HCT116 (cell line): Measurements from ENCODE around the gene KDM3B. TPM values are rescaled to one million over a fixed set of nuclear protein-coding genes. Genes with fewer than 3 reads are reported as not detected.

Experiments
- ATAC-seq: fragments of 200-7000 bp; cut with Tn5 transposase; 2 replicates; pipeline ENCODE4 v1.9.1; 2020; ENCODE audit warnings: mild to moderate bottlenecking, moderate library complexity
- BruUV-seq: library from RNA; stranded (reverse); fragments of 400-500 nt; replicated peaks from 2 replicates; lab custom pipeline; 2021; lab: Mats Ljungman, UMichigan
- CTCF ChIA-PET: fragments of 300-600 bp; sonication (Branson Sonifier 250); formaldehyde crosslinking; loops from one replicate; lab custom pipeline; 2021; ENCODE audit warnings: antibody characterized with exemption; lab: Charles Lee
- POLR2A ChIA-PET: fragments of 300-600, 350-600 bp; sonication (Branson Sonifier 250); formaldehyde crosslinking; loops from one replicate; lab custom pipeline; 2021; ENCODE audit warnings: antibody characterized with exemption; lab: Charles Lee
- RAD21 ChIA-PET, 2 experiments: fragments of 300-600 bp; sonication (Branson Sonifier 250); formaldehyde crosslinking; loops; one replicate each; lab custom pipeline; 2023; ENCODE audit warnings: low total read pairs in 2 of 2; ENCODE audit not compliant: uncharacterized antibody in 2 of 2, unreplicated experiment in 2 of 2, low non-redundant PET in 1 of 2; lab: Charles Lee
- DNase-seq: peaks from one replicate; pipeline ENCODE4 v3.0.0-alpha.2; 2010; ENCODE audit warnings: low read depth, low spot score
- H2AFZ ChIP-seq: fragments of 200-600 bp; shearing (Covaris generic), sonication (generic); 2 replicates; pipeline ENCODE4 v1.6.1; 2017; ENCODE audit warnings: low read depth, mixed run types, mixed read lengths, antibody characterized with exemption, low read length; ENCODE audit not compliant: poor library complexity, severe bottlenecking
- H3K27ac ChIP-seq: 2 replicates; pipeline ENCODE4 v1.5.1; 2012; ENCODE audit warnings: low read depth, low read length
- H3K27me3 ChIP-seq: fragments of 200-600 bp; sonication (generic); 2 replicates; pipeline ENCODE4 v1.6.1; 2016; ENCODE audit warnings: mixed run types, low read length, mixed read lengths; ENCODE audit not compliant: insufficient read depth
- H3K36me3 ChIP-seq, 2 experiments: fragments of 200-500 bp in 1 of 2; fragments of 200-600 bp in 1 of 2; sonication (Bioruptor generic) in 1 of 2; sonication (generic) in 1 of 2; 2 replicates each; pipeline versions ENCODE4 v1.5.1 to v1.6.1; 2014 to 2016; ENCODE audit warnings: low read length in 2 of 2, inconsistent platforms in 1 of 2, mixed read lengths in 1 of 2, mixed run types in 1 of 2; ENCODE audit not compliant: insufficient read depth in 2 of 2, control insufficient read depth in 1 of 2
- H3K4me1 ChIP-seq, 2 experiments: fragments of 200-600 bp in 1 of 2; sonication (generic) in 1 of 2; 2 replicates each; pipeline versions ENCODE4 v1.5.1 to v1.6.1; 2012 to 2017; ENCODE audit warnings: low read length in 2 of 2, inconsistent platforms in 1 of 2, mild to moderate bottlenecking in 1 of 2, mixed read lengths in 1 of 2, mixed run types in 1 of 2, moderate library complexity in 1 of 2; ENCODE audit not compliant: insufficient read depth in 2 of 2, control insufficient read depth in 1 of 2
- H3K4me2 ChIP-seq: fragments of 200-600 bp; sonication (generic); 2 replicates; pipeline ENCODE4 v1.6.1; 2017; ENCODE audit warnings: mixed run types, low read length, mixed read lengths
- H3K4me3 ChIP-seq, 2 experiments: fragments of 200-600 bp in 1 of 2; sonication (generic) in 1 of 2; replicated peaks in 1 of 2; 2 replicates each; pipeline ENCODE4 v1.5.1; 2011 to 2016; ENCODE audit warnings: low read length in 2 of 2, control low read depth in 1 of 2, low read depth in 1 of 2, mild to moderate bottlenecking in 1 of 2, mixed read lengths in 1 of 2, mixed run types in 1 of 2
- H3K79me2 ChIP-seq: fragments of 200-600 bp; sonication (generic); 2 replicates; pipeline ENCODE4 v1.6.1; 2017; ENCODE audit warnings: mild to moderate bottlenecking, mixed run types, low read length, moderate library complexity, mixed read lengths; ENCODE audit not compliant: insufficient read depth
- H3K9ac ChIP-seq: fragments of 200-600 bp; sonication (generic); 2 replicates; pipeline ENCODE4 v1.6.1; 2016; ENCODE audit warnings: low read length, mixed read lengths
- H3K9me2 ChIP-seq: fragments of 200-600 bp; sonication (generic), shearing (Covaris generic); 2 replicates; pipeline ENCODE4 v1.6.1; 2017; ENCODE audit warnings: mixed run types, mild to moderate bottlenecking, moderate library complexity; ENCODE audit not compliant: insufficient read depth
- H3K9me3 ChIP-seq, 2 experiments: fragments of 200-500 bp in 1 of 2; fragments of 200-600 bp in 1 of 2; sonication (Bioruptor generic) in 1 of 2; sonication (generic) in 1 of 2; 2 replicates each; pipeline ENCODE4 v1.6.1; 2014 to 2017; ENCODE audit warnings: low read length in 2 of 2, mixed read lengths in 2 of 2, inconsistent platforms in 1 of 2, low read depth in 1 of 2, mild to moderate bottlenecking in 1 of 2, mixed run types in 1 of 2, moderate library complexity in 1 of 2; ENCODE audit not compliant: control insufficient read depth in 1 of 2, insufficient read depth in 1 of 2
- H4K20me1 ChIP-seq: fragments of 200-600 bp; sonication (generic), shearing (Covaris generic); 2 replicates; pipeline ENCODE4 v1.6.1; 2017; ENCODE audit warnings: mixed run types, mild to moderate bottlenecking, moderate library complexity; ENCODE audit not compliant: insufficient read depth
- CBX3 ChIP-seq: IDR thresholded peaks from 2 replicates; pipeline ENCODE4 v1.6.1; 2012; ENCODE audit warnings: low read depth
- CEBPB ChIP-seq: IDR thresholded peaks from 2 replicates; pipeline ENCODE4 v1.6.1; 2012; ENCODE audit warnings: low read depth
- ELF1 ChIP-seq: IDR thresholded peaks from 2 replicates; pipeline ENCODE4 v1.6.1; 2012; ENCODE audit warnings: low read depth, borderline replicate concordance
- EZH2 ChIP-seq: fragments of 200-600 bp; sonication (generic); IDR thresholded peaks from 2 replicates; pipeline ENCODE4 v1.6.1; 2017; ENCODE audit warnings: antibody characterized with exemption, mixed run types
- FOSL1 ChIP-seq: IDR thresholded peaks from 2 replicates; pipeline ENCODE4 v1.6.1; 2012; ENCODE audit warnings: low read depth
- JUND ChIP-seq: IDR thresholded peaks from 2 replicates; pipeline ENCODE4 v1.6.1; 2012
- POLR2A ChIP-seq: IDR thresholded peaks from 2 replicates; pipeline ENCODE4 v1.7.0; 2011; ENCODE audit warnings: borderline replicate concordance; ENCODE audit not compliant: insufficient read depth, insufficient read length; ENCODE audit errors: extremely low read depth
- POLR2AphosphoS5 ChIP-seq: IDR thresholded peaks from 2 replicates; pipeline ENCODE4 v1.6.1; 2011; ENCODE audit warnings: mild to moderate bottlenecking, low read depth, low read length, moderate library complexity
- RAD21 ChIP-seq: IDR thresholded peaks from 2 replicates; pipeline ENCODE4 v1.6.1; 2012; ENCODE audit warnings: low read depth, mild to moderate bottlenecking
- SP1 ChIP-seq: IDR thresholded peaks from 2 replicates; pipeline ENCODE4 v1.6.1; 2012; ENCODE audit warnings: low read depth
- SRF ChIP-seq: IDR thresholded peaks from 2 replicates; pipeline ENCODE4 v1.6.1; 2012; ENCODE audit warnings: low read depth
- YY1 ChIP-seq: IDR thresholded peaks from 2 replicates; pipeline ENCODE4 v1.6.1; 2011; ENCODE audit warnings: low read length, low read depth, moderate library complexity, mild to moderate bottlenecking; ENCODE audit not compliant: insufficient replicate concordance; ENCODE audit errors: extremely low read depth
- intact Hi-C: fragments of 100-400 bp; cut with micrococcal nuclease; formaldehyde crosslinking; loops from 2 replicates; pipeline ENCODE4 v1.10.0; 2022
- total RNA-seq: library from RNA; stranded (reverse); gene quantifications from one replicate; pipeline ENCODE4 v1.2.1, GENCODE V29; 2021; ENCODE audit not compliant: unreplicated experiment
- TF ChIP-seq, protein P1 (sequence below): IDR thresholded peaks from 2 replicates; pipeline ENCODE4 v1.6.1; 2012; ENCODE audit warnings: low read depth
- TF ChIP-seq, protein P2 (sequence below): IDR thresholded peaks from 2 replicates; pipeline ENCODE4 v1.6.1; 2011; ENCODE audit warnings: mild to moderate bottlenecking, low read length, moderate library complexity; ENCODE audit not compliant: insufficient replicate concordance; ENCODE audit errors: extremely low read depth

The KDM3B gene
- total RNA-seq, 1 experiment from 2014 or later = 65.1 TPM

DNA sequence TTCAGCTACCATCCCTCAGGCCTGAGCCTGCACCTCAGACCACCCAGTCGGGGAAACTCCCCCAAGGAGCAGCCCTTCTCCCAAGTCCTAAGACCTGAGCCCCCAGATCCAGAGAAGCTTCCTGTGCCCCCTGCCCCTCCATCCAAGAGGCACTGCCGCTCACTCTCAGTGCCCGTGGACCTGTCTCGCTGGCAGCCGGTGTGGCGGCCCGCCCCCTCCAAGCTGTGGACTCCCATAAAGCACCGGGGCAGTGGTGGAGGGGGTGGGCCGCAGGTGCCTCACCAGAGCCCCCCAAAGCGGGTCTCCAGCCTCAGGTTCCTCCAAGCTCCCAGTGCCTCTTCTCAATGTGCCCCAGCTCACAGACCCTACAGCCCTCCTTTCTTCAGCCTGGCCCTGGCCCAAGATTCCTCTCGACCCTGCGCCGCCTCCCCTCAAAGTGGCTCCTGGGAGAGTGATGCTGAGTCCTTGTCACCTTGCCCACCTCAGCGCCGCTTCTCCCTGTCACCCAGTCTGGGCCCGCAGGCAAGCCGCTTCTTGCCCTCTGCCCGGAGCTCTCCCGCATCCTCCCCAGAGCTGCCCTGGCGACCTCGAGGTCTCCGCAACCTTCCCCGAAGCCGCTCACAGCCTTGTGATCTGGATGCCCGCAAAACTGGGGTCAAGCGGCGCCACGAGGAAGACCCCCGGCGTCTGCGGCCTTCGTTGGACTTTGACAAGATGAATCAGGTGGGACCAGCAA, 7.4 kb upstream of the KDM3B start:
- Histone ChIP-seq H3K9ac (no peak overlapping the region), H4K20me1 (no peaks in the 10 kb centered on the region), H3K9me3 (0 out of 4 replicates have a peak, but pooled peaks cover 0 to under 1% of the 10 kb centered on the region in 2 experiments), H3K79me2 (peaks cover 23% of the 10 kb centered on the region), H3K4me2 (no peak overlapping the region), H3K4me3 (no peak overlapping the region), H3K36me3 (peaks cover 38 to 53% of the 10 kb centered on the region in 2 experiments), H3K4me1 (no peaks in the 10 kb centered on the region), H3K27me3 (no peaks in the 10 kb centered on the region), H3K9me2 (no peaks in the 10 kb centered on the region), H2AFZ (no peak overlapping the region), H3K27ac (no peak overlapping the region)
- BruUV-seq = no TSS peak
- ATAC-seq = no peak
- ChIA-PET CTCF (no interaction called here), POLR2A (no interaction called here), RAD21 (no interaction called here)
- no peak for TF ChIP-seq ELF1
- no peak for TF ChIP-seq EZH2
- TF ChIP-seq YY1 = no peak
- intact Hi-C loops = no loop called here
- DNase-seq = no peak

DNA sequence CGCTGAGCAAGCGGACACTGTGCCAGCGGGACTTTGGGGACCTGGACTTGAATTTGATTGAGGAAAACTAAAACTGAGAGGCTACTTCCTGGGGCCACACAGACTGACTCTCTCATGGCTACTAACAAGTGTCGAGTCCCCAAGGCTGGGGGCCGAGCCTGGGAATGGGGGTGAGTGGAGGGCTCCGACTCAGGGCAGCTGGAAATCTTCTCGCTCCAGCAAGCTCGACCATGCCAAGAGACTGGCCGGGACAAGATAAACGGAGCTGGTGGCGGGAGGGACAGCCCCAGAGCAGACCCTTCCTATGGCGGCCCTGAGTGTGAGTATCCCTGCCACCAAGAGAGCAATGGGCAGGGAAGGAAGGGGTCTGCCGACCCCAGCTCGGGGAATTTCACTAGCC, 5.6 kb upstream of the KDM3B start:
- TF ChIP-seq CBX3 (no peak), YY1 (no peak), CEBPB (no peak), FOSL1 (no peak), RAD21 (no peak), SRF (no peak), SP1 (no peak), POLR2A (no peak), JUND (no peak), ELF1 (no peak), POLR2AphosphoS5 (no peak)
- TF ChIP-seq, protein P1, sequence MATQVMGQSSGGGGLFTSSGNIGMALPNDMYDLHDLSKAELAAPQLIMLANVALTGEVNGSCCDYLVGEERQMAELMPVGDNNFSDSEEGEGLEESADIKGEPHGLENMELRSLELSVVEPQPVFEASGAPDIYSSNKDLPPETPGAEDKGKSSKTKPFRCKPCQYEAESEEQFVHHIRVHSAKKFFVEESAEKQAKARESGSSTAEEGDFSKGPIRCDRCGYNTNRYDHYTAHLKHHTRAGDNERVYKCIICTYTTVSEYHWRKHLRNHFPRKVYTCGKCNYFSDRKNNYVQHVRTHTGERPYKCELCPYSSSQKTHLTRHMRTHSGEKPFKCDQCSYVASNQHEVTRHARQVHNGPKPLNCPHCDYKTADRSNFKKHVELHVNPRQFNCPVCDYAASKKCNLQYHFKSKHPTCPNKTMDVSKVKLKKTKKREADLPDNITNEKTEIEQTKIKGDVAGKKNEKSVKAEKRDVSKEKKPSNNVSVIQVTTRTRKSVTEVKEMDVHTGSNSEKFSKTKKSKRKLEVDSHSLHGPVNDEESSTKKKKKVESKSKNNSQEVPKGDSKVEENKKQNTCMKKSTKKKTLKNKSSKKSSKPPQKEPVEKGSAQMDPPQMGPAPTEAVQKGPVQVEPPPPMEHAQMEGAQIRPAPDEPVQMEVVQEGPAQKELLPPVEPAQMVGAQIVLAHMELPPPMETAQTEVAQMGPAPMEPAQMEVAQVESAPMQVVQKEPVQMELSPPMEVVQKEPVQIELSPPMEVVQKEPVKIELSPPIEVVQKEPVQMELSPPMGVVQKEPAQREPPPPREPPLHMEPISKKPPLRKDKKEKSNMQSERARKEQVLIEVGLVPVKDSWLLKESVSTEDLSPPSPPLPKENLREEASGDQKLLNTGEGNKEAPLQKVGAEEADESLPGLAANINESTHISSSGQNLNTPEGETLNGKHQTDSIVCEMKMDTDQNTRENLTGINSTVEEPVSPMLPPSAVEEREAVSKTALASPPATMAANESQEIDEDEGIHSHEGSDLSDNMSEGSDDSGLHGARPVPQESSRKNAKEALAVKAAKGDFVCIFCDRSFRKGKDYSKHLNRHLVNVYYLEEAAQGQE = no peak
- TF ChIP-seq, protein P2, sequence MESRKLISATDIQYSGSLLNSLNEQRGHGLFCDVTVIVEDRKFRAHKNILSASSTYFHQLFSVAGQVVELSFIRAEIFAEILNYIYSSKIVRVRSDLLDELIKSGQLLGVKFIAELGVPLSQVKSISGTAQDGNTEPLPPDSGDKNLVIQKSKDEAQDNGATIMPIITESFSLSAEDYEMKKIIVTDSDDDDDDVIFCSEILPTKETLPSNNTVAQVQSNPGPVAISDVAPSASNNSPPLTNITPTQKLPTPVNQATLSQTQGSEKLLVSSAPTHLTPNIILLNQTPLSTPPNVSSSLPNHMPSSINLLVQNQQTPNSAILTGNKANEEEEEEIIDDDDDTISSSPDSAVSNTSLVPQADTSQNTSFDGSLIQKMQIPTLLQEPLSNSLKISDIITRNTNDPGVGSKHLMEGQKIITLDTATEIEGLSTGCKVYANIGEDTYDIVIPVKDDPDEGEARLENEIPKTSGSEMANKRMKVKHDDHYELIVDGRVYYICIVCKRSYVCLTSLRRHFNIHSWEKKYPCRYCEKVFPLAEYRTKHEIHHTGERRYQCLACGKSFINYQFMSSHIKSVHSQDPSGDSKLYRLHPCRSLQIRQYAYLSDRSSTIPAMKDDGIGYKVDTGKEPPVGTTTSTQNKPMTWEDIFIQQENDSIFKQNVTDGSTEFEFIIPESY = no peak
- peaks cover 0 to 10% of the 10 kb centered on the region in 2 experiments; a peak in 1 of 4 replicates for H3K9me3 ChIP-seq
- ChIA-PET CTCF (no interaction called here), POLR2A (interaction anchor here (1.6 kb wide), 1 partner anchor 8 kb away, joined by 9 read pairs; the partner anchor contains the start of gene FAM53C), RAD21 (no interaction called here)
- no peaks in the 10 kb centered on the region for H4K20me1 ChIP-seq
- peaks cover 33 to 39% of the 10 kb centered on the region in 2 experiments for H3K36me3 ChIP-seq
- no peak overlapping the region for H3K9ac ChIP-seq
- ATAC-seq (no peak), DNase-seq (no peak)
- intact Hi-C loops = no loop called here
- H3K79me2 ChIP-seq = peaks cover 5% of the 10 kb centered on the region; the same call in 1 of the 2 replicates
- no TSS peak for BruUV-seq
- no peak overlapping the region for H2AFZ ChIP-seq
- H3K4me3 ChIP-seq = no peak overlapping the region
- no peaks in the 10 kb centered on the region for H3K9me2 ChIP-seq
- no peak overlapping the region for H3K27ac ChIP-seq
- H3K27me3 ChIP-seq = no peaks in the 10 kb centered on the region
- H3K4me2 ChIP-seq = no peak overlapping the region
- H3K4me1 ChIP-seq = no peaks in the 10 kb centered on the region
